ENCODE data around the gene RPS25.

GRCh38 chr11:119019996-119020395 is 1.9 kb upstream of the RPS25 start:
- no peak for TF ChIP-seq CTCF (IDR thresholded peaks at IDR 0.05; ENCODE audit: low read depth, low read length, poor library complexity, severe bottlenecking)
- TF ChIP-seq EZH2phosphoT487 (IDR thresholded peaks at IDR 0.05; ENCODE audit: borderline replicate concordance, low read length), result no peak

All from DOHH2 (cell line).